MM.1S (cell line): ENCODE measurements around the gene ASZ1.

ENCODE experiments used
- DNase-seq: peaks from one replicate; pipeline ENCODE4 v3.0.0-alpha.2; 2015
- H2AFZ ChIP-seq: fragments of 300-600 bp; sonication (generic); 2 replicates; pipeline ENCODE4 v1.6.0; 2016; ENCODE audit warnings: antibody characterized with exemption, low read length
- H3F3A ChIP-seq: fragments of 300-600 bp; sonication (generic); 2 replicates; pipeline ENCODE4 v1.6.1; 2016; ENCODE audit warnings: mild to moderate bottlenecking, antibody characterized with exemption, low read length, moderate library complexity, mixed read lengths; ENCODE audit not compliant: insufficient read depth
- H3K27ac ChIP-seq: fragments of 300-600 bp; sonication (generic); 2 replicates; pipeline ENCODE4 v1.5.1; 2016; ENCODE audit warnings: mild to moderate bottlenecking, low read length
- H3K27me3 ChIP-seq: fragments of 300-600 bp; sonication (generic); replicated peaks from 2 replicates; pipeline ENCODE4 v1.6.0; 2016; ENCODE audit warnings: low read length; ENCODE audit not compliant: insufficient read depth
- H3K36me3 ChIP-seq: fragments of 300-600 bp; sonication (generic); replicated peaks from 2 replicates; pipeline ENCODE4 v1.6.1; 2016; ENCODE audit warnings: mild to moderate bottlenecking, low read length, mixed read lengths; ENCODE audit not compliant: insufficient read depth
- H3K4me1 ChIP-seq: fragments of 300-600 bp; sonication (generic); 2 replicates; pipeline ENCODE4 v1.6.1; 2016; ENCODE audit warnings: low read length, mixed read lengths
- H3K4me2 ChIP-seq: fragments of 300-600 bp; sonication (generic); 2 replicates; pipeline ENCODE4 v1.6.0; 2016; ENCODE audit warnings: low read depth, low read length
- H3K4me3 ChIP-seq: fragments of 300-600 bp; sonication (generic); 2 replicates; pipeline ENCODE4 v1.5.1; 2016; ENCODE audit warnings: low read length, mixed read lengths
- H3K79me2 ChIP-seq: fragments of 300-600 bp; sonication (generic); 2 replicates; pipeline ENCODE4 v1.6.1; 2016; ENCODE audit warnings: mixed run types, low read length, mixed read lengths
- H3K9ac ChIP-seq: fragments of 300-600 bp; sonication (generic); 2 replicates; pipeline ENCODE4 v1.6.1; 2016; ENCODE audit warnings: low read length, mixed read lengths
- H3K9me2 ChIP-seq: fragments of 300-600 bp; sonication (generic); replicated peaks from 2 replicates; pipeline ENCODE4 v1.6.1; 2016; ENCODE audit warnings: mild to moderate bottlenecking, low read length, mixed read lengths; ENCODE audit not compliant: insufficient read depth
- H3K9me3 ChIP-seq: fragments of 300-600 bp; sonication (generic); replicated peaks from 2 replicates; pipeline ENCODE4 v1.6.1; 2016; ENCODE audit warnings: mild to moderate bottlenecking, low read length, mixed read lengths; ENCODE audit not compliant: insufficient read depth
- H4K20me1 ChIP-seq: fragments of 300-600 bp; sonication (generic); 2 replicates; pipeline ENCODE4 v1.6.1; 2016; ENCODE audit warnings: mild to moderate bottlenecking, low read length, moderate library complexity, mixed read lengths; ENCODE audit not compliant: insufficient read depth
- CTCF ChIP-seq: fragments of 300-600 bp; sonication (generic); IDR thresholded peaks from 2 replicates; pipeline ENCODE4 v1.5.1; 2016; ENCODE audit warnings: antibody characterized with exemption, low read length, mixed read lengths
- EZH2 ChIP-seq: fragments of 300-600 bp; sonication (generic); optimal IDR thresholded peaks from 2 replicates; pipeline ENCODE3; 2017; ENCODE audit warnings: low read depth, mild to moderate bottlenecking, antibody characterized with exemption, low read length, mixed read lengths
- EZH2phosphoT487 ChIP-seq: fragments of 300-600 bp; sonication (generic); IDR thresholded peaks from 2 replicates; pipeline ENCODE4 v1.6.1; 2018; ENCODE audit warnings: antibody characterized with exemption, low read length

ASZ1 gene

GRCh38 chr7:117362294-117362888 is 64.9 kb downstream of the ASZ1 start:
- peak overlapping the region; percentile 39 for H2AFZ ChIP-seq
- H3F3A ChIP-seq = peaks cover 5% of the 10 kb centered on the region; the same call in 1 of the 2 replicates
- no peaks in the 10 kb centered on the region for H3K9me3 ChIP-seq
- H3K36me3 ChIP-seq = no peaks in the 10 kb centered on the region
- no peaks in the 10 kb centered on the region for H4K20me1 ChIP-seq
- H3K27me3 ChIP-seq = no peaks in the 10 kb centered on the region
- H3K4me2 ChIP-seq = peak overlapping the region; percentile 66
- peak overlapping the region; percentile 3; the same call in 1 of the 2 replicates for H3K9ac ChIP-seq
- H3K79me2 ChIP-seq = no peaks in the 10 kb centered on the region
- TF ChIP-seq EZH2 (no peak), EZH2phosphoT487 (no peak), CTCF (no peak)
- no peaks in the 10 kb centered on the region for H3K9me2 ChIP-seq
- peaks cover 19% of the 10 kb centered on the region for H3K4me1 ChIP-seq
- peak overlapping the region; percentile 8; the same call in 1 of the 2 replicates for H3K27ac ChIP-seq
- peak overlapping the region; percentile 26 for H3K4me3 ChIP-seq
- peak; percentile 26 for DNase-seq

- H3K4me1 ChIP-seq = peaks cover 35% of the 10 kb centered on the region
- H3K27me3 ChIP-seq = no peaks in the 10 kb centered on the region
- H3K9me2 ChIP-seq = no peaks in the 10 kb centered on the region
- H2AFZ ChIP-seq = no peak overlapping the region
- TF ChIP-seq EZH2 (no peak), CTCF (no peak), EZH2phosphoT487 (no peak)
- H3K4me3 ChIP-seq = no peak overlapping the region
- no peak overlapping the region for H3K9ac ChIP-seq
- no peaks in the 10 kb centered on the region for H3K79me2 ChIP-seq
- H3K36me3 ChIP-seq = no peaks in the 10 kb centered on the region
- no peaks in the 10 kb centered on the region for H4K20me1 ChIP-seq
- peaks cover 16% of the 10 kb centered on the region for H3F3A ChIP-seq
- no peak overlapping the region for H3K27ac ChIP-seq
- H3K4me2 ChIP-seq = no peak overlapping the region
- 0 out of 2 replicates have a peak, but pooled peaks cover 3% of the 10 kb centered on the region for H3K9me3 ChIP-seq
- DNase-seq = no peak
These were observed 77.3 kb downstream of the ASZ1 start for GRCh38 chr7:117350027-117350426.

GRCh38 chr7:117349570-117349969 is 77.7 kb downstream of the ASZ1 start:
- H3K9me2 ChIP-seq = no peaks in the 10 kb centered on the region
- H2AFZ ChIP-seq = no peak overlapping the region
- no peaks in the 10 kb centered on the region for H3K79me2 ChIP-seq
- TF ChIP-seq CTCF = no peak
- TF ChIP-seq EZH2 = no peak
- TF ChIP-seq EZH2phosphoT487 = no peak
- H3K9ac ChIP-seq = no peak overlapping the region
- H3K4me2 ChIP-seq = no peak overlapping the region
- no peaks in the 10 kb centered on the region for H3K36me3 ChIP-seq
- H3K27me3 ChIP-seq = no peaks in the 10 kb centered on the region
- no peak overlapping the region for H3K4me3 ChIP-seq
- H4K20me1 ChIP-seq = no peaks in the 10 kb centered on the region
- H3K4me1 ChIP-seq = peaks cover 35% of the 10 kb centered on the region
- H3K27ac ChIP-seq = no peak overlapping the region
- peaks cover 16% of the 10 kb centered on the region for H3F3A ChIP-seq
- no peak for DNase-seq
- 0 out of 2 replicates have a peak, but pooled peaks cover 3% of the 10 kb centered on the region for H3K9me3 ChIP-seq
